Testis (tissue), 2 donors: ENCODE measurements around the gene CD55.

Experiments used
- CTCF ChIP-seq, 3 experiments: fragments of 450-650 bp in 2 of 3; fragments of 200-600 bp in 1 of 3; sonication (generic) in 1 of 3; IDR thresholded peaks; one replicate each; pipeline ENCODE4 v1.5.1; 2016 to 2019; ENCODE audit warnings: antibody characterized with exemption in 3 of 3, mild to moderate bottlenecking in 2 of 3, moderate library complexity in 1 of 3
- POLR2A ChIP-seq: fragments of 450-650 bp; IDR thresholded peaks from one replicate; pipeline ENCODE4 v1.6.1; 2017; ENCODE audit warnings: antibody characterized with exemption, mild to moderate bottlenecking, moderate library complexity

- TF ChIP-seq POLR2A (no peak), CTCF (IDR thresholded peaks at IDR 0.05) (no peak)
Measured at GRCh38 chr1:207282058-207282457, 39.4 kb upstream of the CD55 start.
